Epithelial cell of esophagus (primary cell): ENCODE data around the gene TMEM269.
A peak's percentile ranks its signal among the peaks of the same experiment; 100 is the strongest.

Source experiments
- DNase-seq: peaks from one replicate; pipeline ENCODE4 v3.0.0; 2010; ENCODE audit warnings: low read depth
- H3K4me3 ChIP-seq: 2 replicates; pipeline ENCODE4 v1.5.1; 2011; ENCODE audit warnings: mild to moderate bottlenecking, low read length, control low read depth
- CTCF ChIP-seq: IDR thresholded peaks from 2 replicates; pipeline ENCODE4 v1.5.1; 2011; ENCODE audit warnings: low read depth, mild to moderate bottlenecking, low read length, control low read depth, inconsistent platforms; ENCODE audit not compliant: insufficient read depth; ENCODE audit errors: missing control alignments

The TMEM269 gene

GRCh38 chr1:42737986-42738677 lies 46.7 kb upstream of the TMEM269 start:
- no peak overlapping the region for H3K4me3 ChIP-seq
- no peak for TF ChIP-seq CTCF

GRCh38 chr1:42738678-42739226 lies 46.0 kb upstream of the TMEM269 start:
- H3K4me3 ChIP-seq = no peak overlapping the region
- peak; percentile 42 for DNase-seq
- TF ChIP-seq CTCF = no peak

More at GRCh38 chr1:42737986-42738677, 46.7 kb upstream of the TMEM269 start:
- no peak for DNase-seq

GRCh38 chr1:42739753-42740700 lies 44.8 kb upstream of the TMEM269 start, which contains the start of gene CLDN19:
Gene CLDN19 (minus strand): TSS chr1:42740236. CDS start chr1:42740063, 173 bp downstream.
- TF ChIP-seq CTCF = no peak
- no peak for DNase-seq
- H3K4me3 ChIP-seq = no peak within 1 kb of the TSS

- H3K4me3 ChIP-seq = no peak overlapping the region
- no peak for DNase-seq
- TF ChIP-seq CTCF = no peak
Observed at GRCh38 chr1:42740851-42741580, 43.8 kb upstream of the TMEM269 start.

GRCh38 chr1:42741706-42742105 lies 43.1 kb upstream of the TMEM269 start:
- TF ChIP-seq CTCF = no peak
- no peak overlapping the region for H3K4me3 ChIP-seq
- no peak for DNase-seq

- no peak for DNase-seq
- TF ChIP-seq CTCF = no peak
- H3K4me3 ChIP-seq = no peak overlapping the region
Observed at GRCh38 chr1:42742141-42742540, 42.6 kb upstream of the TMEM269 start.
